ENCODE measurements around the gene NEGR1. TPM values are rescaled to one million over a fixed set of nuclear protein-coding genes. Genes with fewer than 3 reads are reported as not detected.

NEGR1 gene
- total and polyA plus RNA-seq, 10 donors, result 0.07 to 1.3 (median 0.54) TPM

DNA sequence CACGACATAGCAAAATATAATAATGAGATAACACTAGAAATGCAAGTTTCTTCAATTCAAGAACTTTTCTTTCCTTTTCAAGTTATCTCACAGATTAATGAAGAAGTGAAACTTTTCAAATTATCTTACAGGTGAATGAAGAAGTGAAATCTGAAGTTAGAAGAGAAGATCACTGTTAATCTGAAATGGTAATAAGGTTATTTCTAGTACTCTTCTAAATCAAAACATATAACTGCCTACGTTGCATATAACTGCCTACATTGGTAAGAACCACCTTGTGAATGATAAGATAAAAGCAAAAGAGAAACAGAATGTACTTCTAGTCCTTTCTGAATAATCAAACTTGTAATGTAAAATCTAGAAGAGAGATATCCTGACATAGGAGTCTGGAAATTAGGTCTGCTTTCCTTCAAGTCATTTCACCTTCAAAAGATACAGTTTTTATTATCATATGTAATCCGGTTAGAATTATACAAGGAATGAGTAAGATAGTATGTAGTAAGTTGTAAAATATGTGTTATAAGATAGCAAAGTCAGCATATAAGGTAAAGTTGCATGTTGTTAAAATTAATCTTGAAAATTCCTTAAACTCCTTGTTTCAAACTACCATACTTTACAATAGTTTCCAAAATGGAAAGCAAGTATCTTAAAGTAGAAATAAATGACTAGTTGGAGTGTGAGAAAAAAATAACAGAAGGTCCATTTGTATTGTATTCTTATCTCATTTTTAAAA lies 679.1 kb downstream of the NEGR1 start:
- Histone ChIP-seq H3K36me3 (no peaks in the 10 kb centered on the region), H3K27ac (no peak overlapping the region), H3K27me3 (replicated peaks in 1 of 7) (no peaks in the 10 kb centered on the region), H3K9me3 (peaks cover 0 to 13% (median 6%) of the 10 kb centered on the region in 8 donors), H3K4me3 (no peak overlapping the region), H3K4me1 (no peaks in the 10 kb centered on the region)
- intact Hi-C loops (cut with DNase I; ENCODE audit: low total_unique reads), result no loop called here
- DNase-seq, result no peak
- TF ChIP-seq CTCF (IDR thresholded peaks at IDR 0.05 in 8 of 11, conservative IDR thresholded peaks at IDR 0.05 in 3 of 11), result no peak
- no peak for TF ChIP-seq POLR2AphosphoS5 (IDR thresholded peaks at IDR 0.05)
- TF ChIP-seq POLR2A (IDR thresholded peaks at IDR 0.05), result no peak
- 68 to 78% (median 78%) methylated on average over 3 of the region's 3 CpGs for WGBS, 5 donors

DNA sequence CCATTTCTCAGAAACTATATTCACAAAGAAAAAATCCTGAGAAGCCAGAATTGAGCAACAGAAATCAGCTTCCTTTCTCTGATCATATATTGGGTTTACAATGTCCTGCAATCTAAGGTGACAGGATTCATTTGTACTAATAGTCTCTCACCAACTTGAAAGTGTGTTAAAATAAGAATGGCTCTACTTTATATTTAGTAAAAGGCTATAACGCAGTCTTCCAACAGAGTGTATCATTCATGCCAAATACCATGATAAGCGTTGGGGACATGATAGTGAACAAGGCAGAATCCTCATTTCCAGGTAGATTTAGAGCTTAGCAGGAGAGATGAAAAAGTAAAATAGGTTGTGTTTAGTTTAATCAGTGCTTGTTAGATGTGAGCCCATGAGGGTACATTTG lies 682.3 kb downstream of the NEGR1 start:
- Histone ChIP-seq H3K4me1 (no peaks in the 10 kb centered on the region), H3K9me3 (peaks cover 0 to 13% (median 3%) of the 10 kb centered on the region in 8 donors), H3K27me3 (replicated peaks in 1 of 7) (no peaks in the 10 kb centered on the region), H3K27ac (no peak overlapping the region), H3K4me3 (no peak overlapping the region), H3K36me3 (no peaks in the 10 kb centered on the region)
- no peak for DNase-seq
- intact Hi-C loops (cut with DNase I; ENCODE audit: low total_unique reads), result no loop called here
- TF ChIP-seq POLR2A (IDR thresholded peaks at IDR 0.05) (no peak), CTCF (IDR thresholded peaks at IDR 0.05 in 8 of 11, conservative IDR thresholded peaks at IDR 0.05 in 3 of 11) (no peak), POLR2AphosphoS5 (IDR thresholded peaks at IDR 0.05) (no peak)
- 87 to 100% (median 94%) methylated on average over 2 of the region's 2 CpGs for WGBS, 5 donors

GRCh38 chr1:71599306-71599705 lies 683.0 kb downstream of the NEGR1 start:
- WGBS, 5 donors, result 37 to 51% (median 49%) methylated on average over 1 of the region's 1 CpG
- intact Hi-C loops (cut with DNase I; ENCODE audit: low total_unique reads), result no loop called here
- Histone ChIP-seq H3K4me1 (no peaks in the 10 kb centered on the region), H3K27me3 (replicated peaks in 1 of 7) (no peaks in the 10 kb centered on the region), H3K27ac (no peak overlapping the region), H3K4me3 (no peak overlapping the region), H3K36me3 (no peaks in the 10 kb centered on the region), H3K9me3 (peaks cover 0 to 13% (median 3%) of the 10 kb centered on the region in 8 donors)
- DNase-seq, result no peak
- TF ChIP-seq POLR2AphosphoS5 (IDR thresholded peaks at IDR 0.05) (no peak), CTCF (IDR thresholded peaks at IDR 0.05 in 8 of 11, conservative IDR thresholded peaks at IDR 0.05 in 3 of 11) (no peak), POLR2A (IDR thresholded peaks at IDR 0.05) (no peak)

- TF ChIP-seq POLR2AphosphoS5 (IDR thresholded peaks at IDR 0.05) (no peak), CTCF (IDR thresholded peaks at IDR 0.05 in 8 of 11, conservative IDR thresholded peaks at IDR 0.05 in 3 of 11) (no peak), POLR2A (IDR thresholded peaks at IDR 0.05) (no peak)
- intact Hi-C loops (cut with DNase I; ENCODE audit: low total_unique reads), result no loop called here
Measured at GRCh38 chr1:71593523-71593922, 688.8 kb downstream of the NEGR1 start.

More at GRCh38 chr1:71593523-71593922, 688.8 kb downstream of the NEGR1 start:
- Histone ChIP-seq H3K36me3 (no peaks in the 10 kb centered on the region), H3K4me3 (no peak overlapping the region), H3K4me1 (no peaks in the 10 kb centered on the region), H3K27ac (no peak overlapping the region), H3K9me3 (no peaks in the 10 kb centered on the region), H3K27me3 (replicated peaks in 1 of 7) (no peaks in the 10 kb centered on the region)
- no peak for DNase-seq
